Neutrophil (primary cell): ENCODE measurements around the gene OVOL2.

Source experiments
- H3K27ac ChIP-seq: fragments of 200-600 bp; sonication (generic); 2 replicates; pipeline ENCODE4 v1.5.1; 2016; ENCODE audit warnings: mild to moderate bottlenecking, moderate library complexity
- H3K27me3 ChIP-seq: fragments of 200-600 bp; sonication (generic); 2 replicates; pipeline ENCODE4 v1.6.0; 2016; ENCODE audit warnings: mild to moderate bottlenecking
- H3K36me3 ChIP-seq: fragments of 200-600 bp; sonication (generic); 2 replicates; pipeline ENCODE4 v1.5.1; 2017
- H3K4me1 ChIP-seq, 2 experiments: fragments of 200-600 bp in 1 of 2; sonication (generic) in 1 of 2; 1 replicate in 1 of 2; 2 replicates in 1 of 2; pipeline versions ENCODE4 v1.5.1 to v1.6.1; 2013 to 2016; ENCODE audit warnings: low read depth in 1 of 2, low read length in 1 of 2, mild to moderate bottlenecking in 1 of 2, moderate library complexity in 1 of 2; ENCODE audit not compliant: control insufficient read depth in 1 of 2, insufficient read depth in 1 of 2
- H3K4me3 ChIP-seq, 2 experiments: fragments of 200-600 bp in 1 of 2; sonication (generic) in 1 of 2; 1 replicate in 1 of 2; 2 replicates in 1 of 2; pipeline ENCODE4 v1.5.1; 2013 to 2016; ENCODE audit warnings: low read depth in 1 of 2, low read length in 1 of 2, mild to moderate bottlenecking in 1 of 2, moderate library complexity in 1 of 2
- H3K9me3 ChIP-seq: fragments of 200-600 bp; sonication (generic); 2 replicates; pipeline ENCODE4 v1.5.1; 2016
- TF ChIP-seq, protein P1 (sequence below): fragments of 200-600 bp; sonication (generic); IDR thresholded peaks from 2 replicates; pipeline ENCODE4 v1.5.1; 2016; ENCODE audit warnings: antibody characterized with exemption

The OVOL2 gene

DNA sequence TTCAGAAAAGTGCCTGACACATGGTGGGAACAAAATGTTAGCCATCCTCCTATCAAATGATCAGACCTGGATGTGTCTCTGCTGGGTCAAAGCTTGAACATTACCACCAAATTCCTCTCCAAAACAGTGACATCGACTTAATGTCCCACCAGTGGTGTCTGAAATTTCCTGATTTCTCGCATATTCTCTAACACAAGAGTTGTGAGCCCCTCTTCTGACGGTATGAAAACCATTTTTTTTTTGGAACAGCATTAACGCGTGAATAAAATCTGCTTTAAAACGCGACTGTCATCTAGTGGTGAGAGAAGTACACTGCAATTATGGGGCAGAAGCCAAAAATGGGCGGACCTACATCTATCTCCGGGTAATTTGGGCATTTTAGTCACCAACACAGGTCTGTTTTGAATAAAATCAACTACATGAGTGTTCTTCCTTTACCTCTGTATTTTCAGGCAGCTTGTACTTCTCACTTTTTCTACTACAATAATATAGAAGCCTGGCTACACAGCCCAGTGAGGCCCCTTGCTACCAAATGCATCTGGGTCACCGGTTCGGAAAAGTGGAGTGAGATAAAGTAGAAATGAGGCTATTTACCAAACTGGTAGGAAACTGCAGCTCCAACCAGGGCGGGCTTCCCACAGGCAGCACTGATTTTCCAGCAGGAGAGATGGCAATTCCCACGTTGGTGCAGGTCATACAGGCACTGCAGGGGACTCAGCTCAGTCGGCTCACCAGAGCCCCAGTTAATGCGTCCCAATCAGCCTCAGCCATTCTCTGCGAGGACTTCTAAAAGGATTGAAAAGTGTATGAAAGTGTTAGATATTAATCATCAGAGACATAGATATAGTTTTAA is 61.5 kb downstream of the OVOL2 start:
- H3K4me3 ChIP-seq = no peak overlapping the region
- H3K36me3 ChIP-seq = peaks cover 8% of the 10 kb centered on the region
- no peak overlapping the region for H3K27ac ChIP-seq
- peaks cover 0 to 7% of the 10 kb centered on the region in 2 experiments for H3K4me1 ChIP-seq
- no peaks in the 10 kb centered on the region for H3K9me3 ChIP-seq
- no peaks in the 10 kb centered on the region for H3K27me3 ChIP-seq
- TF ChIP-seq, protein P1, sequence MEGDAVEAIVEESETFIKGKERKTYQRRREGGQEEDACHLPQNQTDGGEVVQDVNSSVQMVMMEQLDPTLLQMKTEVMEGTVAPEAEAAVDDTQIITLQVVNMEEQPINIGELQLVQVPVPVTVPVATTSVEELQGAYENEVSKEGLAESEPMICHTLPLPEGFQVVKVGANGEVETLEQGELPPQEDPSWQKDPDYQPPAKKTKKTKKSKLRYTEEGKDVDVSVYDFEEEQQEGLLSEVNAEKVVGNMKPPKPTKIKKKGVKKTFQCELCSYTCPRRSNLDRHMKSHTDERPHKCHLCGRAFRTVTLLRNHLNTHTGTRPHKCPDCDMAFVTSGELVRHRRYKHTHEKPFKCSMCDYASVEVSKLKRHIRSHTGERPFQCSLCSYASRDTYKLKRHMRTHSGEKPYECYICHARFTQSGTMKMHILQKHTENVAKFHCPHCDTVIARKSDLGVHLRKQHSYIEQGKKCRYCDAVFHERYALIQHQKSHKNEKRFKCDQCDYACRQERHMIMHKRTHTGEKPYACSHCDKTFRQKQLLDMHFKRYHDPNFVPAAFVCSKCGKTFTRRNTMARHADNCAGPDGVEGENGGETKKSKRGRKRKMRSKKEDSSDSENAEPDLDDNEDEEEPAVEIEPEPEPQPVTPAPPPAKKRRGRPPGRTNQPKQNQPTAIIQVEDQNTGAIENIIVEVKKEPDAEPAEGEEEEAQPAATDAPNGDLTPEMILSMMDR = peak; percentile 92

DNA sequence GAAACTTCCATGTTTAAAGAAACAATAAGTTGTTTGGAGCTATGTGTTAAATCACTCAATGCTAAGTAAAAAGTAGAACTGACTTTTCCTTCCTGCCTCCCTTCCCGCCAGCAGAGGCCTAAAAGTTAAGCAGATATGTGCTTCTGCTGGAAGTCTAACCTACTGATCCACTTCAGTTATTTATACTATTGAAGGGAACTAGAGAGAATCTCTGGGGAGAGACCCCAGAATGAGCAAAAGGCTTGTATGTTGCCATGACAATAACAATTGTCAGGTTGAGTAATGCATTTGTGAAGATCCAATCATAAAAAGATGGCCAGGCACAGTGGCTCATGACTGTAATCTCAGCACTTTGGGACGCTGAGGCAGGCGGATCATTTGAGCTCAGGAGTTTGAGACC is 64.2 kb downstream of the OVOL2 start:
- H3K27ac ChIP-seq = no peak overlapping the region
- H3K4me3 ChIP-seq = no peak overlapping the region
- H3K4me1 ChIP-seq = peaks cover 0 to 7% of the 10 kb centered on the region in 2 experiments
- H3K9me3 ChIP-seq = no peaks in the 10 kb centered on the region
- H3K36me3 ChIP-seq = peaks cover 34% of the 10 kb centered on the region
- no peaks in the 10 kb centered on the region for H3K27me3 ChIP-seq
- TF ChIP-seq, protein P1 = no peak

DNA sequence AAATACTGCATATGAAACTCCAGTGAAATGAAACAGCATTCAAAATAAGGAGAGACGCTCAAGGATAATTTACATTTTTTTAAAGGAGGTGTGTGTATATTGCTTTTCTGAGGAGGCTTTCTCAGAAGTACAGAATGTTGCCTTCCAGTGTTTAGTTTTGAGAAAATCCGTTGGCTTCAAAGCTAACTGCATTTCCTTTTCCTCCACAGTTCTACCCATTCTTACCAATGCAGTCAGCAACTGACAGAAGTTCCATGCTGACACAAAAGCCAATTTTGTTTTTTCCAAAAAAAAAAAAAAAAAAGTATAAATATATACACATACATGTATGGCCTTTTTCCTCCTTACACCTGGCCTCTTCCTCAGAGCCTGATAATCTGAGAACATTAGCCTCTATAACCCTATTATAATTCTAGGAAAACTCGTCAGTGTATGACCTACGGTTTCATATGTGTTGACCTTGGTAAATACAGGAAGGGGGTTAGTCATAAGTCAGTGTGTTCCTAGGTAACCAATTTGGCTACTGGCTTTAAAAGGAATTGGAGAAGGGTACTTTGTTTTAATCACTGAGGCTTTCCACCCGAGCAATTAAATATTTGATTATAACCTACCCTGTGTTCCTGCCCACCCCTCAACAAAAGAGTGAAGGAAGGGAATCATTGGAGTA is 64.7 kb downstream of the OVOL2 start:
- H3K9me3 ChIP-seq = no peaks in the 10 kb centered on the region
- no peaks in the 10 kb centered on the region for H3K27me3 ChIP-seq
- H3K27ac ChIP-seq = no peak overlapping the region
- peaks cover 0 to 7% of the 10 kb centered on the region in 2 experiments for H3K4me1 ChIP-seq
- no peak overlapping the region for H3K4me3 ChIP-seq
- TF ChIP-seq, protein P1 = no peak
- peaks cover 39% of the 10 kb centered on the region for H3K36me3 ChIP-seq

GRCh38 chr20:17992224-17992637 is 65.5 kb downstream of the OVOL2 start:
- TF ChIP-seq, protein P1 = no peak
- H3K27ac ChIP-seq = no peak overlapping the region
- no peaks in the 10 kb centered on the region for H3K9me3 ChIP-seq
- peaks cover 0 to 7% of the 10 kb centered on the region in 2 experiments for H3K4me1 ChIP-seq
- no peak overlapping the region for H3K4me3 ChIP-seq
- H3K27me3 ChIP-seq = no peaks in the 10 kb centered on the region
- H3K36me3 ChIP-seq = peaks cover 45% of the 10 kb centered on the region

GRCh38 chr20:17990278-17990972 is 67.3 kb downstream of the OVOL2 start:
- no peak overlapping the region for H3K27ac ChIP-seq
- no peaks in the 10 kb centered on the region for H3K27me3 ChIP-seq
- no peaks in the 10 kb centered on the region for H3K9me3 ChIP-seq
- no peak overlapping the region for H3K4me3 ChIP-seq
- H3K4me1 ChIP-seq = peaks cover 9 to 11% of the 10 kb centered on the region in 2 experiments
- H3K36me3 ChIP-seq = peaks cover 45% of the 10 kb centered on the region
- TF ChIP-seq, protein P1 = no peak
